Measurements from ENCODE around the gene NR6A1.

- TF ChIP-seq CTCF (IDR thresholded peaks at IDR 0.05; ENCODE audit: low read depth, low read length, poor library complexity, severe bottlenecking), result no peak
- no peak for TF ChIP-seq EZH2phosphoT487 (IDR thresholded peaks at IDR 0.05; ENCODE audit: borderline replicate concordance, low read length)
These were observed 8.4 kb upstream of the NR6A1 start for GRCh38 chr9:124779368-124780059.
